ENCODE data around the gene DCX. TPM values are rescaled to one million over a fixed set of nuclear protein-coding genes. Genes with fewer than 3 reads are reported as not detected.

Gene DCX
- total and polyA plus RNA-seq, 9 of the 15 experiments (the other 6 are each of a cell fraction or from before 2014, with no cell fraction given), result not detected

DNA sequence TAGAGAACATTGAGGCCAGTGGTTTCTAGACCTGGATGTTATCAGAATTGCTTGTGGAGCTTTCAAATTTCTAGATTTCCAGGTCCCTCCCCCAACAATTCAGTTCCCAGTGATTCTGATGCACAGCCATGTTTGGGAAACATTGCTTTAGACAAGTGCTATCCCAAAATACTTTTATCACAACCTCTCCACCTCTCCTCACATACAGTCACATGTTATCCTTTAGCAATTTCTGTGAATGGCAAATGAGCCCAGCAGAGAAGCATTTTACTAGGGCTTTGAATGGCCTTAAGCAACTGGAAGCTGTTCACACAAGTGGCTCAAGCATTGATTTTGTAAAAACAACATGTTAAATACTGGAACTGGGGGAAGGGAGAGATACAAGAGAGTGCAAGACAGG lies 29.7 kb downstream of the DCX start (continued):
- TF ChIP-seq, protein P1, sequence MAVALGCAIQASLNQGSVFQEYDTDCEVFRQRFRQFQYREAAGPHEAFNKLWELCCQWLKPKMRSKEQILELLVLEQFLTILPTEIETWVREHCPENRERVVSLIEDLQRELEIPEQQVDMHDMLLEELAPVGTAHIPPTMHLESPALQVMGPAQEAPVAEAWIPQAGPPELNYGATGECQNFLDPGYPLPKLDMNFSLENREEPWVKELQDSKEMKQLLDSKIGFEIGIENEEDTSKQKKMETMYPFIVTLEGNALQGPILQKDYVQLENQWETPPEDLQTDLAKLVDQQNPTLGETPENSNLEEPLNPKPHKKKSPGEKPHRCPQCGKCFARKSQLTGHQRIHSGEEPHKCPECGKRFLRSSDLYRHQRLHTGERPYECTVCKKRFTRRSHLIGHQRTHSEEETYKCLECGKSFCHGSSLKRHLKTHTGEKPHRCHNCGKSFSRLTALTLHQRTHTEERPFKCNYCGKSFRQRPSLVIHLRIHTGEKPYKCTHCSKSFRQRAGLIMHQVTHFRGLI (CRISPR knock-in tag; IDR thresholded peaks at IDR 0.05), result no peak
- TF ChIP-seq, protein P2, sequence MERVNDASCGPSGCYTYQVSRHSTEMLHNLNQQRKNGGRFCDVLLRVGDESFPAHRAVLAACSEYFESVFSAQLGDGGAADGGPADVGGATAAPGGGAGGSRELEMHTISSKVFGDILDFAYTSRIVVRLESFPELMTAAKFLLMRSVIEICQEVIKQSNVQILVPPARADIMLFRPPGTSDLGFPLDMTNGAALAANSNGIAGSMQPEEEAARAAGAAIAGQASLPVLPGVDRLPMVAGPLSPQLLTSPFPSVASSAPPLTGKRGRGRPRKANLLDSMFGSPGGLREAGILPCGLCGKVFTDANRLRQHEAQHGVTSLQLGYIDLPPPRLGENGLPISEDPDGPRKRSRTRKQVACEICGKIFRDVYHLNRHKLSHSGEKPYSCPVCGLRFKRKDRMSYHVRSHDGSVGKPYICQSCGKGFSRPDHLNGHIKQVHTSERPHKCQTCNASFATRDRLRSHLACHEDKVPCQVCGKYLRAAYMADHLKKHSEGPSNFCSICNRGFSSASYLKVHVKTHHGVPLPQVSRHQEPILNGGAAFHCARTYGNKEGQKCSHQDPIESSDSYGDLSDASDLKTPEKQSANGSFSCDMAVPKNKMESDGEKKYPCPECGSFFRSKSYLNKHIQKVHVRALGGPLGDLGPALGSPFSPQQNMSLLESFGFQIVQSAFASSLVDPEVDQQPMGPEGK (CRISPR knock-in tag; IDR thresholded peaks at IDR 0.05; ENCODE audit: borderline replicate concordance), result no peak
- TF ChIP-seq, protein P3, sequence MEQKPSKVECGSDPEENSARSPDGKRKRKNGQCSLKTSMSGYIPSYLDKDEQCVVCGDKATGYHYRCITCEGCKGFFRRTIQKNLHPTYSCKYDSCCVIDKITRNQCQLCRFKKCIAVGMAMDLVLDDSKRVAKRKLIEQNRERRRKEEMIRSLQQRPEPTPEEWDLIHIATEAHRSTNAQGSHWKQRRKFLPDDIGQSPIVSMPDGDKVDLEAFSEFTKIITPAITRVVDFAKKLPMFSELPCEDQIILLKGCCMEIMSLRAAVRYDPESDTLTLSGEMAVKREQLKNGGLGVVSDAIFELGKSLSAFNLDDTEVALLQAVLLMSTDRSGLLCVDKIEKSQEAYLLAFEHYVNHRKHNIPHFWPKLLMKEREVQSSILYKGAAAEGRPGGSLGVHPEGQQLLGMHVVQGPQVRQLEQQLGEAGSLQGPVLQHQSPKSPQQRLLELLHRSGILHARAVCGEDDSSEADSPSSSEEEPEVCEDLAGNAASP (IDR thresholded peaks at IDR 0.05), result no peak
- no peak for TF ChIP-seq ZNF224 (CRISPR knock-in tag; IDR thresholded peaks at IDR 0.05)

DNA sequence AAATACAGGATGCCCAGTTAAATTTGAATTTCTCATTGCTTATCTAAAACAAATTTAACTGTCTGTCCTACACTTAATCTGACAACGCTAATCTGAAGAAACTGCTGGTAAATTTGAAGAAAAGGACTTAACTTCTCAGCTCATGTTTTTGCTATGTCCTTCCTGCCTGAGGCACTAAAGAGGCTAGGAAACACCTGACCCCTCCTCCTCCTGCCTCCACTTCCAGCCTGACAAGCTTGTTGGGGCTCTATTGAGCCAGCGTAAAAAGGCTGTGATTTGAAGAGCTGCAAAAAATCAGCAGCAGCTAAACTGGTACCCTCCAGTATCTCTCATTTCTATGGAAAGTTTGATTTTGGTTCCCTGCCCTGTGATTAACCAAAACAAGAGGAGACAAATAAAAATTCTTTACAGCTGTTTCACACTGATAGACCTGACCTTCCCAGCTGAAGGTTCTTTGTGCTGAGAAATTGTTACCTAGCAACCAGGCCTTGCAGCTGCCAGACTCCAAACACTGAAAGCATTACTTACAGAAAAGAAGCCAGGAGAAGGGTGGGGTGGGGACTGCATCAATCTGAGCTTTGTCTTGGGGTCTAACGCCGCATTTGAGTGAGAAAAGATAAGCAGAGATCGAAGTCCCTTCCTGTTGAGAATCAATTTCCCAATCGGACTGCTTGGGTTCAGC lies 35.0 kb downstream of the DCX start:
- Histone ChIP-seq H3K4me2 (ENCODE audit: insufficient read depth, low read length) (no peak overlapping the region), H3K4me1 (replicated peaks in 1 of 2; ENCODE audit: control insufficient read depth in 2 of 2, insufficient read depth in 2 of 2, low read length in 2 of 2) (no peaks in the 10 kb centered on the region), H2AFZ (ENCODE audit: low read depth, low read length) (no peak overlapping the region), H3K27ac (ENCODE audit: extremely low read depth, low read depth, low read length) (no peak overlapping the region), H3K36me3 (ENCODE audit: control insufficient read depth, insufficient read depth, low read length) (no peaks in the 10 kb centered on the region), H3K27me3 (ENCODE audit: control insufficient read depth in 2 of 2, insufficient read depth in 2 of 2, low read length in 2 of 2) (no peaks in the 10 kb centered on the region), H3K4me3 (no peak overlapping the region), H3K9ac (ENCODE audit: insufficient read depth in 1 of 2, low read depth in 2 of 2, low read length in 2 of 2) (no peak overlapping the region), H4K20me1 (replicated peaks; ENCODE audit: control insufficient read depth, insufficient read depth, low read length) (no peaks in the 10 kb centered on the region), H3K9me1 (ENCODE audit: control insufficient read depth, insufficient read depth, low read length) (no peaks in the 10 kb centered on the region), H3K79me2 (ENCODE audit: control insufficient read depth, insufficient read depth, low read length) (no peaks in the 10 kb centered on the region), H3K9me3 (replicated peaks; ENCODE audit: control insufficient read depth, insufficient read depth, low read depth, low read length) (no peaks in the 10 kb centered on the region)
- no TSS peak for BruUV-seq (replicated peaks)
- FAIRE-seq, result no peak
- in situ Hi-C loops (cut with MboI), result no loop called here
- POLR2A ChIA-PET, result no interaction called here
- no peak for DNase-seq (ENCODE audit: extremely low read depth in 1 of 4, low spot score in 3 of 4)
- WGBS (ENCODE audit: insufficient coverage, low coverage, missing lambda C conversion rate), result 0% methylated on average over 6 of the region's 6 CpGs
- intact Hi-C loops (cut with micrococcal nuclease), result no loop called here
- CTCF ChIA-PET (ENCODE audit: low intra/inter-chr PET ratio), result no interaction called here
- ATAC-seq, result no peak
- TF ChIP-seq IRF2 (CRISPR knock-in tag; IDR thresholded peaks at IDR 0.05), result no peak
- TF ChIP-seq POLR2AphosphoS2 (IDR thresholded peaks at IDR 0.05; ENCODE audit: low read length), result no peak
- TF ChIP-seq RAD21 (CRISPR knock-in tag; conservative IDR thresholded peaks at IDR 0.05 in 1 of 2, IDR thresholded peaks at IDR 0.05 in 1 of 2), result no peak
- TF ChIP-seq, protein P4, sequence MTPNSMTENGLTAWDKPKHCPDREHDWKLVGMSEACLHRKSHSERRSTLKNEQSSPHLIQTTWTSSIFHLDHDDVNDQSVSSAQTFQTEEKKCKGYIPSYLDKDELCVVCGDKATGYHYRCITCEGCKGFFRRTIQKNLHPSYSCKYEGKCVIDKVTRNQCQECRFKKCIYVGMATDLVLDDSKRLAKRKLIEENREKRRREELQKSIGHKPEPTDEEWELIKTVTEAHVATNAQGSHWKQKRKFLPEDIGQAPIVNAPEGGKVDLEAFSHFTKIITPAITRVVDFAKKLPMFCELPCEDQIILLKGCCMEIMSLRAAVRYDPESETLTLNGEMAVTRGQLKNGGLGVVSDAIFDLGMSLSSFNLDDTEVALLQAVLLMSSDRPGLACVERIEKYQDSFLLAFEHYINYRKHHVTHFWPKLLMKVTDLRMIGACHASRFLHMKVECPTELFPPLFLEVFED (CRISPR knock-in tag; conservative IDR thresholded peaks at IDR 0.05), result no peak

Data from K562 (cell line).